DMS53 (cell line): ENCODE measurements around the gene MIEN1.
"Not testable (repeated sequence)": the region's sequence is repeated elsewhere in the genome, so short reads cannot be mapped to it uniquely, and the experiment has no call there.

Experiments
- DNase-seq: peaks from one replicate; lab custom pipeline; 2025; lab: John Stamatoyannopoulos, UW

MIEN1 gene

GRCh38 chr17:39699157-39699817 lies 31.0 kb downstream of the MIEN1 start:
- not testable (repeated sequence) for DNase-seq

- no peak for DNase-seq
Observed at GRCh38 chr17:39697961-39698360, 32.4 kb downstream of the MIEN1 start.

- DNase-seq: no peak
Observed at GRCh38 chr17:39696731-39697130, 33.6 kb downstream of the MIEN1 start.

- no peak for DNase-seq
Observed at GRCh38 chr17:39695089-39695474, 35.2 kb downstream of the MIEN1 start.

- no peak for DNase-seq
Observed at GRCh38 chr17:39694593-39694992, 35.7 kb downstream of the MIEN1 start.

GRCh38 chr17:39688945-39689344 lies 41.4 kb downstream of the MIEN1 start:
- DNase-seq: no peak

- DNase-seq: peak; percentile 32
Observed at GRCh38 chr17:39688475-39688835, 41.9 kb downstream of the MIEN1 start.

- DNase-seq: peak; percentile 94
Observed at GRCh38 chr17:39687546-39688474, 42.5 kb downstream of the MIEN1 start, which contains the start of gene PGAP3. Gene PGAP3 (minus strand): TSS chr17:39688057. CDS start chr17:39688014, 43 bp downstream.

- DNase-seq: peak; percentile 57
Observed at GRCh38 chr17:39687101-39687545, 43.2 kb downstream of the MIEN1 start.

- DNase-seq: no peak
Observed at GRCh38 chr17:39684369-39685192, 45.8 kb downstream of the MIEN1 start.

- DNase-seq: no peak
Observed at GRCh38 chr17:39683295-39683939, 46.9 kb downstream of the MIEN1 start.

- no peak for DNase-seq
Observed at GRCh38 chr17:39679521-39680192, 50.7 kb downstream of the MIEN1 start.
